Activated CD4-positive, alpha-beta T cell treated with anti-CD3 and anti-CD28 coated beads, Interleukin-2, Interleukin-6, amounts not matched to agents 100 ng/mL and 50 ng/mL, durations not matched to agents 16 hours and 8 hours (primary cell): ENCODE results near the gene DPY19L3.
"Not testable (repeated sequence)": the region's sequence is repeated elsewhere in the genome, so short reads cannot be mapped to it uniquely, and the experiment has no call there.

Experiments
- DNase-seq: peaks from one replicate; pipeline ENCODE4 v3.0.0-alpha.2; 2020

The DPY19L3 gene

GRCh38 chr19:32396046-32396652 lies 9.4 kb upstream of the DPY19L3 start:
- DNase-seq, result no peak

GRCh38 chr19:32397671-32398101 lies 7.9 kb upstream of the DPY19L3 start:
- DNase-seq, result no peak

- no peak for DNase-seq
Observed at GRCh38 chr19:32401992-32402391, 3.6 kb upstream of the DPY19L3 start.

GRCh38 chr19:32403291-32403995 lies 2.1 kb upstream of the DPY19L3 start:
- no peak for DNase-seq

- DNase-seq, result no peak
Observed at GRCh38 chr19:32404213-32404932, 1.2 kb upstream of the DPY19L3 start.

GRCh38 chr19:32404933-32405430 lies 588 bp upstream of the DPY19L3 start:
- DNase-seq, result peak; percentile 24

- DNase-seq, result no peak
Observed at GRCh38 chr19:32406161-32407003, 812 bp downstream of the DPY19L3 start.

- DNase-seq, result no peak
Observed at GRCh38 chr19:32407004-32407992, 1.7 kb downstream of the DPY19L3 start.

DNA sequence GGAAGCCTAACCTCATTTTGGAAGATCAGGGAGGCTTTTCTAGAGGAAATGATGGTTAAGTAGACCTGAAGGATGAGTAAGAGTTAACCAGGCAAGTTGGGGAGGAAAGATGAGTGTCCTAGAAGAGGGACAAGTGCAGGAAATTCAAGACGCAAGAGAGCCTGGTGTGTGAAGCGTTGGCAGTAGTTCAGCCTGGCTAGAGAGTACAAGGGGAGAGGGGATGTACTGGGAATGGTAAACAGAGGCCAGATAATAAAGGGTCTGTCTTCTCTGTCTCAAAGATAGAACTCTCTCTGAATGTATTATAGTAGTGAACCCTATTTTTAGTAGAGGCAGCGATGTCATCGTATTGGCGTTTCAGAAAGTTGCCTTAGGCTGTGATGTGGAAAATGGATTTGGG lies 9.7 kb downstream of the DPY19L3 start:
- DNase-seq, result no peak

DNA sequence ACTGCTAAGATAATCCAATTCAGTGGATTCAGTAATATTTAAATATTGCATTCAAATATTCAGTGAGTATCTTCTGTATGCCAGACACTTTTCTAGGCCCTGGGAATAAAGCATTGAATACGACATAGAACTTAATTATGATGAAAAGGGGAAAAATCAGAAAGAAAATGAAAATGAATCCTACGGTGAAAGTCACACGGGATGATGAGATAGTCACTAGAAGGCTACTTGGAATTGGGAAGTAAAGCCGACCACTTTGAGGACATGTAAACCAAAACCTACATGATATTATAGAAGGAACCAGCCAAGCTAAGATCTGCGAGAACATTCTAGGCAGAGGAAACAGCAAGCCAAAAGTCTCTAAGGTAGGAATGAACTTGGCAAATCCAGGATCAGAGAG lies 10.1 kb downstream of the DPY19L3 start:
- DNase-seq, result no peak

DNA sequence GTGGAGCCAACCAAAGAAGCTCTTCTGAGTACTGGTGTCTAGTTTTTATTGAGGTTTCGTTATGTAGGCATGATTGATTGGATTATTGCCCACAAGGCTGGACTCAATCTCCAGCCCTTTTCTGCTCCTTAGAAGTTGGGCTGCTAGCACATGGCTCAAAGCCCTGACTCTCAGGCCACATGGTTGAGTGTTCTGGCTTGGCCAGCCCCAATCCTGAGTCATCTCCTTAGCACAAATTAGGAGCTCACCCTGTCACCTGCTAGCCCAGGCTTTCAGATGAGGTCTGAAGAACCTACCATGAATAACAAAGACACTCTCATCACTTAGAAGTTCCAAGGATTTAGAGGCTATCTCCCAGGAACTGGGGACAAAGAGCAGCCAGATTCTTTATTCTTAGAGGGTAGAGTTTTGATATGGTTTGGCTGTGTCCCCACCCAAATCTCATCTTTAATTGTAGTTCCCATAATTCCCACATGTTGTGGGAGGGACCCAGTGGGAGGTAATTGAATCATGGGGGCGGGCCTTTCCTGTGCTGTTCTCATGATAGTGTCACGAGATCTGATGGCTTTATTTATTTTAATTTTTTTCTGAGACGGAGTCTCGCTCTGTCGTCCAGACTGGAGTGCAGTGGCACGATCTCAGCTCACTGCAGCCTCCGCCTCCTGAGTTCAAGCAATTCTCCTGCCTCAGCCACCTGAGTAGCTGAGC lies 11.3 kb downstream of the DPY19L3 start:
- no peak for DNase-seq

DNA sequence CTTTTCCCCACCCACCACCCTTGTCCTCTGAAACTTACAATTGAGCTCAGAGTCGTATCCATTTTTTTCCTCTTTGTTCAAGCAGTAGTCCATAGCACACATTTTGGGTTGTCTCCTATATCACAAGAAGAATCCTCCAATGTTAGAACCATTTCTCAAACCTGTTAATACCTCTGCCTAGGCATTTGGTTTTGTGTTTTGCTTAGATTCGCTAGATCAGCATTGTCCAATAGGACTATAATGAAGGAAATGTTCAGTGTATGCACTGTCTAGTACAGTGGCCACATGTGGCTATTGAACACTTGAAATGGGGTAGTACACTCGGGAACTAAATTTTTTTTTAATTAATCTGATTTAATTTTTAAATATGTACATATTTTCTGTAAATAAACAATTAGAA lies 12.6 kb downstream of the DPY19L3 start:
- DNase-seq, result no peak

DNA sequence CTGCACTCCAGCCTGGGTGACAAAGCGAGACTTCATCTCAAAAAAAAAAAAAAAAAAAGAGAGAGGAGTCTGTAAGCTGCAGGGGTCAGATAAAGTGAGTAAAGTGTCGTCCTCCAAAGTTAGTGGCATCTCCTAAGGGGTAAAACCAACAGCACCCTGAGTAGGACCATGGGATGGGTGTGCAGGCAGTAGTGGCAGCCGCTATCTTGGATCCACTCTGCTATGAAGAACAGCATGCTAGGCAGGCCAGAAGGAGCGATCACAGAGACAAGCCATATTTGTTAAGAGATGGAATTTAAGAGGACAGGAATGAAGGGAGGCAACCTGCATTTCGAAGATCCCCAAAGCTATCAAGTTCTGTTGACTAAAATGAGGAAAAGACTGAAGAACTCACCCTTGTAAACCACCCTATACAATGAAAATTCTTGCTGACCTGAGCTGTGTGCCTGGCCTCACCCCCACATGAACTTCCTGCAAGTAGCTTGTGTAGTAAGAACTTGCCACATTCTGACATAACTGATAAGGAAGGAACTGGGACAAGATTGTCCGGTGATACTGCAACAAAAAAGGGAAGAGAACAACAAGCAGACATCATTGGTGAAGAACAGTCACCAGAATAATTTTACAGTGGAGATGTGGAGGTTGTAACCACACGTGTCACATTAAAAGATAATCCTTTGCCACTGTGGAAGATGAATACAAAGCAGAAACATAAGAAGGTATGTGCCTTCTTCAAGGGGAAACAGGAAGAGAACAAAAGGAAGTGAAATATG lies 16.2 kb downstream of the DPY19L3 start:
- no peak for DNase-seq

GRCh38 chr19:32422435-32422834 lies 16.9 kb downstream of the DPY19L3 start:
- DNase-seq, result no peak

DNA sequence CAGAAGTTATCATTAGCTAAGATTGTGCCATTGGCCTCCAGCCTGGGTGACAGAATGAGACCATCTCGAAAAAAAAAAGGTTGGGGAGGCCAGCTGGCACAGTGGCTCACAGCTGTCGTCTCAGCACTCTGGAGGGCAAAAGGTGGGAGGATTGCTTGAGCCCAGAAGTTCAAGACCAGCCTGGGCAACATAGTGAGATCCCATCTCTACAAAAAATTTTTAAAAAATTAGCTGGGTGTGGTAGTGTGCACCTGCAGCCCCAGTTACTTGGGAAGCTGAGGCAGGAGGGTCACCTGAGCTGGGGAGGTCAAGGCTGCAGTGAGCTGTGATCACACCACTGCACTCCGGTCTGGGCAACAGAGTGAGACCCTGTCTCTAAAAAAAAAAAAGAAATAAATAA lies 18.4 kb downstream of the DPY19L3 start:
- DNase-seq, result not testable (repeated sequence)

DNA sequence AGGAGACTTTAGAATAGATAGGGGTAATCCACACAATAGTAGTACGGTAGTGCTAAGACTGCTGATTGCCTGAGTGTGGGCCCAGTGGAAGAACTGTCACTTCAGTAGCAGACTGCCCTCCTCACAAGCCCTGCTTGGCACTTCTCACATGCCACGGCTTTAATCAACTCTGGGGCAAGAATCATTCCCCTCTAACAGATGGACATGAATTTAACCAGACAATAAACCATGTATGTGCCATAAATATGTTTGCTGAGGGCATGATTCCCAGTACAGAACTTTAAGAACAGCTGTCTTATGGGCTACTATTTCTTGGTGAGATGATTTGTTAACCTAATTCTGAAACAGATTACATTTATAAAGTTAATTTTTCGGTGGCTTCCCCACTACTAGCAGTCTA lies 22.0 kb downstream of the DPY19L3 start:
- DNase-seq, result no peak

- no peak for DNase-seq
Observed at GRCh38 chr19:32436692-32437091, 31.1 kb downstream of the DPY19L3 start.

DNA sequence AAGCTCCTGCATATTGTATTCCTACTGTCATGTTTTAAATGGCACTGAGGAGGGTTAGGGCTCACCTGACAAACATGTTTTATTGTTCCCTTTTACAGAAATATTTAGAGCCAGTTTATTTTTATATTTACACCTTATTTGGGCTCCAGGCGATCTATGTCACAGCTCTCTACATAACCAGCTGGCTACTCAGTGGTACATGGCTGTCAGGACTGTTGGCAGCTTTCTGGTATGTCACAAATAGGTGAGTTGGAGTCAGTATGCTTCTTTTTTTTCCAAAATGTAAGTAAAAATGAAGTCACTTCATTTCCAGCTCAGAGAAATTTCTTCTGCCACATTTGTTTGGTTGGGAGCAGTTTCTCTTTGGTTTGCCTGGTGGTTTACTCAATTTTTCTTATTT lies 31.5 kb downstream of the DPY19L3 start:
- DNase-seq, result no peak

- no peak for DNase-seq
Observed at GRCh38 chr19:32438751-32439150, 33.2 kb downstream of the DPY19L3 start.

DNA sequence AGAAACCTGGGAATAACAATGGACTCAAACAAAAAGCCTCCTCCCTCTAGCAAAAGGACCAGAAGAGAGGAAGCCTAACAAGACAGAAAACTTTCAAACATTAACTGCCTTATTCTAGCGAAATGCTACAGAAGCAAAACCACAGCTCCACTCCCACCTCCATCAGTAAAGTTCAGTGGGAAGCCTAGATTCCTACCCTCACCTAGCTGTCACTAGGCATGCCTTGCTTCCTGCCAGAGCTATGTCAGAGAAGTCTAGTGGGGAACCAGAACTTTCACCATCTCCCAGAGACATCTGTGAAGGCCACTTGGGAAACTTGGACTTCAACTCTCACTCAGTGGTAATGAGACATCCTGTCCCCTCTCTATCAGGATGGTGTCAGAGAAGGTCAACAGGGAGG lies 37.1 kb downstream of the DPY19L3 start:
- DNase-seq, result no peak
